Inferior parietal cortex (tissue), 1 donor: Measurements from ENCODE around the gene COL15A1.

Experiments
- DNase-seq: peaks from one replicate; pipeline ENCODE4 v3.0.0-alpha.2; 2016; ENCODE audit errors: extremely low spot score

The COL15A1 gene

GRCh38 chr9:98944734-98945074 lies 997 bp downstream of the COL15A1 start:
- DNase-seq, result no peak

- no peak for DNase-seq
Observed at GRCh38 chr9:98949565-98949964, 5.9 kb downstream of the COL15A1 start.

DNA sequence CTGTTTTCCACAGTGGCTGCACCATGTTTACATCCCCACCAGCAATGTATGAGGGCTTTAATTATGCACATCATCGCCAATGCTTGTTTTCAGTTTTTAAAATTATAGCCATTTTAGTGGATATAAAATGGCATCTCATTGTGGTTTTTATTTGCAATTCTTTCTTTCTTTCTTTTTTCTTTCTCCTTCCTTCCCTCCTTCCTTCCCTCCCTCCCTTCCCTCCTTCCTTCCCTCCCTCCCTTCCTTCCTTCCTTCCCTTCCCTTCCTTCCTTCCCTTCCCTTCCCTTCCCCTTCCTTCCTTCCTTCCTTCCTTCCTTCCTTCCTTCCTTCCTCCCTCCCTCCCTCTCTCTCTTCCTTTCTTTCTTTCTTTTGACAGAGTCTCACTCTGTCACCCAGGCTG lies 6.6 kb downstream of the COL15A1 start:
- no peak for DNase-seq

DNA sequence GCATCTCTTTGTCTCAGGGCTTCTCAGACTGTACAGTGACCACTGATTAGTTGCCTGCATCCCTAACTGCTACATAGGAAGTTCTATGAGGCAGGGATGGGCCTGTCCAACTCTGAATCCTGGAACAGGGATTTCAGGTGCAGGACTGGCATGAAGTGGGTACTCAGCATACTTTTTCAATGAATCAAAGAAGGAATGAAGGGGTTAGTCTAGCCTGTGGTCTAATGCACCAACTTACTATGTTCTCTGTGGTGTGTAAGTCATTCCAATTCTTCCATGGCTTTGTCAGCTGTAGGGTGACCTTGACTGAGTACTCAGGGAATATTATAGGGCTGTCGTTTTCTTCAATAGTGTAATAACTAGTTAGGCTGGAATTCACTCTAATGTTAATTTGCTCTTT lies 8.3 kb downstream of the COL15A1 start:
- no peak for DNase-seq

GRCh38 chr9:98953581-98954243 lies 10.0 kb downstream of the COL15A1 start:
- no peak for DNase-seq

DNA sequence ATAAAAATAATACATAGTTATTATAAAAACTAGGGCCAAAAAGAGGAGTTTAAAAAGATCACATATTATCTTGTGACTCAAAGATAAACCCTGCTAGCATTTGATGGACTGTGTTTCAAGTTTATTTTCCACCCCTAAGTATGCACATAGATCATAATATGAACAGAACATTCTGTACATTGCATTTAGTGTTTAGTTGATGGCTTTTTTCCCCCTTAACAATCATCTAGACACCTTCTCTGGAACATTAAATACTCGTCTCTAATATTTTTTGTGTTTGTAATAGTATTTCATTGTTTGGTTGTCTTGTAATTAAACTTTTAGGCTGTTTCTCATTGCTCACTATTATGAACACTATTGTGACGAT lies 10.5 kb downstream of the COL15A1 start:
- DNase-seq, result no peak

DNA sequence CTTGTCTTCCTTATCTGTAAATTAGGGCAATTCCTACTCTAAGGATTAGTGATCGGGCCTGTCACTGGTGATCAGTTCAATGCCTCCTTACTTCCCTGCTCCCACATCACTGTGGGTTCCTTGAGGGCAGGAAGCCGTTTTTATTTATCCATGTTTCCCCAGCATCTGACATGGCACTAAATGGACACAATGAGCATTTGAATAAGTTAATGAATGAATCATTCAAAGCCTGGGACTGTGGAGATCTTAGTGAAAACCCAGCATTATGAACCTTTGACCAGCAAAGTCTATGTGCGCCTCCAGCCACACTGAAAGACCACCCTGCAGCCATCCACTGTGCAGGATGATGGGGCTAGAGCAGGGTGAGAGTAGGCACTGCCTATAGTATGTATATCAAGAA lies 11.6 kb downstream of the COL15A1 start:
- no peak for DNase-seq

- no peak for DNase-seq
Observed at GRCh38 chr9:98957826-98958225, 14.1 kb downstream of the COL15A1 start.

DNA sequence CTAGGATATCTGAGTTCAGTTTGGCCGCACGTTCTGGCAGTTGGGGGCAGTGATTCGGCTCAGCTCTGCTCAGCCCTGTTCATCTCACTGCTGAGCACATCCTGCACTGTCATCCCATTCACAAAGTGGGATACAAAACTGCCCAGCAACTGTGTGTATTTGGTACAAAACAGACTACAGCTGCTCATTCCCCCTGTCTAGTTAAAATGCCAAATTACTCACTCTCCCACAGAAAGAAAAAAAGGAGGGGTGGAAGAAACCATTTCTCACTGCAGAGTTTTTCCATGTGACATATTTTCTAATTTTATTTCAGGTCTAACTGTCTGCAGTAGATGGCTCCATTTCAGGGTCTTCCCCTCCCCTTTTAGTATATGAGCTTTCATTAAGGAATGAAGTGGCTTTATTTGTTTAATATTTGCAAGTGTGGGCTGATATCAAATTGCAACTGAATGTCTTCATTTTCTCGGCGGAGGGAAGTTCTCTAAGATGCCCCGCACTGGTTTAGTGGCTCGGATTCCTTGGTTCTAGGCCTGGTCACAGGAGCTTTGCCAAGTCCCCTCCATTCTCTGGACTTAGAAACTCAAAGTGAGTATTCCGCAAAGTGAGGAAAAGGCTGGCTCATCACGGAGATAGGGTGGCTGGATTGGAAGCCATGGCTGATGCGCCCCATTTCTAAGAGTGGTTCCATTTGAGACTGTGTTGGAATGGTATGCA lies 14.7 kb downstream of the COL15A1 start:
- DNase-seq, result no peak

DNA sequence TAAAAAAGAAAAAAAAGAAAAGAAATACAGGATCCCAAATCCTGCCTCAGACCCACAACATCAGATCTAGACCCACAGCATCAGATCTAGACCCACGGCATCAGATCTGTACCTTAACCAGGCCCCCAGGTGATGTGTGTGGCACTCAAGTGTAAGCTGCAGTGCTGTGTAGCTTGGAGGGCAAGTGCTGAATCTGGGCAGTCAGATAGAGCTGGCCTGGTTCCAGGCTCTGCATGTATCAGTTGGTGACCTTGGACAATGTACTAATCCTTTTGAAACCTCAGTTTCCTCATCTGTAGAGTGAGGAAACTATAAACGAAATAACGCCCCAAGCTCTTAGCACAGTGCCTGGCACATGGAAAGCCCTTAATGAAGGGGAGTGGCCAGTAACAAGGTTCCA lies 16.7 kb downstream of the COL15A1 start:
- DNase-seq, result no peak

- no peak for DNase-seq
Observed at GRCh38 chr9:98961513-98962180, 17.9 kb downstream of the COL15A1 start.

DNA sequence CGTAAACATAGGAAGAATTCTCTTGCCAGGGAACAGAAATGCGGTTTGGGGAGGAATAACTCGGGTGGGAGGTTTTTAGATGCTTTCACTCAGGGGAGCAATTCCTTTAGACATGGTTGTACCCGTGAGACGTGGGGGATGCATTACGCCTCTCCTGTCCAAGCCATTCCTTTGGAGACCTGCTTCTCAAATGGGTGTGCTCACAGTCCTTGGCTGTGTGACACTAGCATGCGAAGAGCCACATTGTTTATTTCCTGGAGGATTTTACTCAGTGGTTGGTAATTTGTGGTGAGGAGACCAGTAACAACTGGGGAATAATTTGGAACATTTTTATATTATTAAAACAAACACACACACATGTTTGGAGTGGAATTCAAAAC lies 18.5 kb downstream of the COL15A1 start:
- DNase-seq, result no peak

DNA sequence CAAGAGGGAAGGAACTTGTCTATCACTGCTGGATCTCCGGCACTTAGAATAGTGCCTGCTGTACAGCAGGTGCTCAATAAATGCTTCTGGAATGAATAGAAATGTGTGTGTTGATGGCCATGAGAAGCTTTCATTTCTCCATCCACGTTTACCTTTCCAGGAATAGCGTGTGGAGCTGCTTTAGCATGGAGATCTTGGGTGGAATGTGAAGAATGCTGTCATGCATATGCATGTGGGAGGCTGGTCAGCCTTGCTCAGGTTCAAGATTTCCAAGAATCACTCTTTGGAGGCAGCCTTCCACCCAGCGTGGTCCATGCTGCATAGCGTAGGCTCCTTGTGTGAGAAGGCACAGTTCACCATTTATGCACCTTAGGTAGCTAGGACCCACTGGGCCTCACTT lies 19.2 kb downstream of the COL15A1 start:
- DNase-seq, result no peak

- DNase-seq, result no peak
Observed at GRCh38 chr9:98964201-98964600, 20.5 kb downstream of the COL15A1 start.

DNA sequence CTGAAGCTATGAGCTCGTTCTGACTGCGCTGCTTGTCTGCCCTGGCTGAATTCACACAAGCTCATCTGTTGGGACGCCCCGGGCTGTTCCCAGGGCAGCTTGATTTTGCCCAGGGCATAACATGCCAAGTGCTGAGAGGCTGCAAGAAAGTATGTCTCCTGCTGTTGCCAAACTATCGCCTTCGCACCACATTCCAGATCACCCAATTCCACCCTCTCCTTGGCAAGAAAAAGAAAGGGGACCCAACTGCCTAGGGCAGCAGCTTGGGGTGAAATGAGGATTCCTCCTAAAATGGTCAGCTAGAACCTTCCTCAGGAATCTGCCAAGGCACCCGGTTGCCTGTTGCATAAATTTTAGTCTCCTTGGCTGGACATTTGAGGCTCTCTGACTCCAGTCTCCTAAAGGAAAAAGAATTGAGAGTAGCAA lies 21.2 kb downstream of the COL15A1 start:
- no peak for DNase-seq

- no peak for DNase-seq
Observed at GRCh38 chr9:98966676-98967075, 23.0 kb downstream of the COL15A1 start.

- no peak for DNase-seq
Observed at GRCh38 chr9:98967257-98967656, 23.6 kb downstream of the COL15A1 start.

- no peak for DNase-seq
Observed at GRCh38 chr9:98967680-98968079, 24.0 kb downstream of the COL15A1 start.

DNA sequence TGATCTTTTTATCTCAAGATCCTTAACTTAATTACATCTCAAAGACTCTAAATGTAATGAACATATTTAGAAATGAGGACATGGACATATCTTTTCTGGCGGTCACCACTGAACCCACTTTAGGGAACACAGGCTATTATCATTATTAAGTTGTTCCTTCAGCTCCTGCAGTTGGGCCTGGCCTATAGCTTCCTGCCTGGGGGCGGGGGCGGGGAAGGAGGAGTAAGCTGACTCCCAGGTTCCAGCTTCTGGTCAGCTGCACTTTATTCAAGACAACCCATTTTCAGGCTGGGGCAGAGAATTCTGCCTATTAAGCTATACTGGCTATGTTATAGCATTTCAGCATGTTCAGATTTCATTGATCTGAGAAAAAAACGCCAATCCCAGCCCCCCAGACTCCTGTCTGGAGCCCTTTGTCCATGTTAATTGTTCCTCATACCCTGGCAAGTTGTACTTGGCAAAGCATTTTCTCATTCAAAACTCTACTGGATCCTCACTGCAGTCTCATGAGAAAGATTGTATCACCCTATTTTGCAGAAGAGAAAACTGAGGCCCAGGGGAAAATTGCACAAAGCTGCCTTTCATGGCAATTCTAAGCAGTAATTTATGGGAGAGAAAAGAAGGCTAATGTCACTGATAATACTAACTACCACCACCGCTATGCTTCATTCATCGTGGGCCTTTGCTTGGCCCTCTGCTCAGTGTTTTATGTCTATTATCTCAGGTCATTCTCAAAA lies 25.1 kb downstream of the COL15A1 start:
- no peak for DNase-seq

GRCh38 chr9:98970532-98971041 lies 26.9 kb downstream of the COL15A1 start:
- peak; percentile 17 for DNase-seq

DNA sequence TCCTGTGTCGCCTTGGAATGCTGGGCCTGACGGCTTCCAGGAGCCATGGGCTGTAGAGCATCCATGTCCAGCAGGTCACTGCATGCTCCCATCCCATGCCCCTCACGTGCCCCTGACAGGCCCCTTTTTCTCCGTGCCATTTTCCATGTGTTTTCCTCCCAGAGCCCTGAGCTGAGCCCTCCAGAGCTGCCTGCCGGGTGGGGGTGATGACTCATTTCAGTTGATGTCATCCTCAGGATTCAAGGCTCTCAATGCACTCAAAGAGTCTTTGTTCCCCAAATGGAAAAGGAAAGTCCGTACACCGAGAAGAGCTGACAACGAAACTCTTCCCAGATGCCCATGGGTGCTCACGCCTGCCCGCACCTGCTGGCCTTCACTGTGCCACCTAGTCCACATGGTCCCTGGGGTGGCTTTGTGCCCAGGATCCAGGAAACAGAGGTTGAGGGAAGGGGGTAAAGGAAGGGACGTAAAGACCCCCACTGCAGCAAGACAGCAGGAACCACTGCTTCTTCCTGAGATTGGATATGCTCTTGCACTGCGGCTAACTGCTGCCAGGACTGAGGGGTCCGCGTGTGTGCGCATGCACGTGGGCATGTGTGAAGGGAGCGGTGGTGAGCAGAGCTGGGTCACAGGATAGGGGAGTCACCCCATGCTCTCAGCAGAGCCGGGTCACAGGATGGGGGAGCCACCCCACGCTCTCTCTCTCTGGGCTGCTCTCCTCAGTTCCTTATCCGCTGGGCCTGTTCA lies 27.6 kb downstream of the COL15A1 start:
- DNase-seq, result peak; percentile 70

DNA sequence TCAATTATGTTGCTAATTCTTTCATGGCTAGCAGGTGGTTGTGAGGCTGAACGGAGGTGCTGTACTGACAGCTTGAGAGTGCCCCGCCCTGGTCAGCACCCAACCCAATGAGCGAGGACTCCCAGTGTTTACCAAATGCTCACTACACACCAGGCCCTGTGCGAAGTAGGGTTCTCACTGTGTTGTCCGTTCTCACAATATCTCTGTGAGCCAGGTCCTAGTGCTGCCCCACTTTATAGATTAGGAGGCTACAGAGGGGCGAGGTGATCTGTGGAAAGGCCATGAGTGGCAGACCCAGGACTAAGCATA lies 28.2 kb downstream of the COL15A1 start:
- DNase-seq, result no peak
